AG04450 (cell line): ENCODE results near the gene RBM18. TPM values are rescaled to one million over a fixed set of nuclear protein-coding genes. Genes with fewer than 3 reads are reported as not detected.

Source experiments
- CTCF ChIA-PET: fragments of 300-600, 350-600 bp; formaldehyde crosslinking; extraction: SDS; loops from one replicate; lab custom pipeline; 2022; ENCODE audit warnings: antibody characterized with exemption, inconsistent platforms; lab: Charles Lee
- POLR2A ChIA-PET: fragments of 350-600 bp; formaldehyde crosslinking; extraction: SDS; loops from one replicate; lab custom pipeline; 2021; ENCODE audit warnings: antibody characterized with exemption, inconsistent platforms; lab: Yijun Ruan, JAX
- DNase-seq: peaks from one replicate; pipeline ENCODE4 v3.0.0-alpha.2; 2011; ENCODE audit warnings: low read depth, low spot score
- H3K27ac ChIP-seq: one replicate; pipeline ENCODE4 v1.5.1; 2012; ENCODE audit warnings: low read depth, low read length, control low read depth
- H3K27me3 ChIP-seq: one replicate; pipeline ENCODE4 v1.6.0; 2012; ENCODE audit warnings: low read length; ENCODE audit not compliant: control insufficient read depth, insufficient read depth
- H3K4me3 ChIP-seq: 2 replicates; pipeline ENCODE4 v1.5.1; 2011; ENCODE audit warnings: mild to moderate bottlenecking, low read depth, low read length, control low read depth
- H3K9me3 ChIP-seq: 2 replicates; pipeline ENCODE4 v1.5.1; 2012; ENCODE audit warnings: low read length; ENCODE audit not compliant: control insufficient read depth, insufficient read depth
- polyA plus RNA-seq: library from polyadenylated mRNA; depleted of rRNA; stranded (reverse); fragments of >200 nt; gene quantifications from 2 replicates; pipeline ENCODE4 v1.2.3, GENCODE V29; 2011
- TF ChIP-seq, protein P1 (sequence below): IDR thresholded peaks from 2 replicates; pipeline ENCODE4 v1.5.1; 2011; ENCODE audit warnings: low read depth, low read length, control low read depth, inconsistent platforms

RBM18 gene
- polyA plus RNA-seq, 1 experiment = 38.6 TPM

DNA sequence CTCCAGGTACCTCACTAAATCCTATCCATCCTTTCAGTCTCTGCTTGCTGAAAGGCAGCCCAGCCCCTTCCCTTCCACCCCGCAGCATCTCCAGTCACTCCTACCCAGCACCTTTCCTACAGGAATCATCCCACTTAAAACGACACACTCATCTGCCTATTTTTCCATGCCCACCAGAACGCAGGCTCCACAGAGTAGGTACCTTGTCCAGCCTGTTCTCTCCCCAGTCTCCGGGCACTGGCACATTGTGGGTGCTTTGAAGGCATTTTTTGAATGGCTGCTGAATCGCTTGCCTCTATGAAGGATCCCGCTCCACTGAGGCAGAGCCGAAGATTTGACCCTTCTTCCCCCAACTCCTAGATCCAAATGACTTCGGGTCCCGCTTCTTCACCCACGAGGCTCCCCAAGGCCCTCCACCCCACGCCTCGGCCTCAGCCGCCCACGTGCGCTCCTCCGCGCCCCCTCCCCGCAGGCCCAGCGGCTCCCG, 51.5 kb downstream of the RBM18 start:
- H3K4me3 ChIP-seq = no peak overlapping the region
- POLR2A ChIA-PET = no interaction called here
- CTCF ChIA-PET = no interaction called here
- no peaks in the 10 kb centered on the region; the same call in none of the 2 replicates for H3K9me3 ChIP-seq
- no peak for DNase-seq
- H3K27me3 ChIP-seq = peaks cover 75% of the 10 kb centered on the region
- no peak overlapping the region for H3K27ac ChIP-seq
- TF ChIP-seq, protein P1, sequence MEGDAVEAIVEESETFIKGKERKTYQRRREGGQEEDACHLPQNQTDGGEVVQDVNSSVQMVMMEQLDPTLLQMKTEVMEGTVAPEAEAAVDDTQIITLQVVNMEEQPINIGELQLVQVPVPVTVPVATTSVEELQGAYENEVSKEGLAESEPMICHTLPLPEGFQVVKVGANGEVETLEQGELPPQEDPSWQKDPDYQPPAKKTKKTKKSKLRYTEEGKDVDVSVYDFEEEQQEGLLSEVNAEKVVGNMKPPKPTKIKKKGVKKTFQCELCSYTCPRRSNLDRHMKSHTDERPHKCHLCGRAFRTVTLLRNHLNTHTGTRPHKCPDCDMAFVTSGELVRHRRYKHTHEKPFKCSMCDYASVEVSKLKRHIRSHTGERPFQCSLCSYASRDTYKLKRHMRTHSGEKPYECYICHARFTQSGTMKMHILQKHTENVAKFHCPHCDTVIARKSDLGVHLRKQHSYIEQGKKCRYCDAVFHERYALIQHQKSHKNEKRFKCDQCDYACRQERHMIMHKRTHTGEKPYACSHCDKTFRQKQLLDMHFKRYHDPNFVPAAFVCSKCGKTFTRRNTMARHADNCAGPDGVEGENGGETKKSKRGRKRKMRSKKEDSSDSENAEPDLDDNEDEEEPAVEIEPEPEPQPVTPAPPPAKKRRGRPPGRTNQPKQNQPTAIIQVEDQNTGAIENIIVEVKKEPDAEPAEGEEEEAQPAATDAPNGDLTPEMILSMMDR = no peak

DNA sequence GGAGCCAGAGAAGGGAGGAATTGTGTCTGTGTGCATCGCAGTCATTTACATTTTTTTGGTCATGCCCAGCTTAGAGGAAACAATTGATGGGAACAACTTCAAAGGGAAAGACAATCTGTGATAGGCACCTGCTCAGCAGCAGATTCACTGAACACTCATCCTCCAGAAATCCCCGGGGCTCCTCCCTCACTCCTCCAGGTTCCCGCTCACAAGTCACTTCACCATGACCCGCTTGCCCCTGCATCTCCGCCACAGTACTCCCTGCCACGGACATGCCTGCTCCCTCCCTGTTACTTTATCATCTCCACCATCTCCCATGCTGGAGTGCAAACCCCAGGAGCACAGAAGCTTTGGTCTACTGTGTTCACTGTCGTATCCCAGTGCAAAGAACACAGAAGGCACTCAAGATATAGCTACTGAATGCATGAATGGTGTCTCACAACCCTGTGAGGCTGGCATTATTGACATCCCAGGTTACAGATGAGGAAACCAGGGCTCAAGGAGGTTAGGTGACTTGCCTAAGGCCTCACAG, 52.1 kb downstream of the RBM18 start:
- no peak for DNase-seq
- H3K4me3 ChIP-seq = no peak overlapping the region
- CTCF ChIA-PET = interaction anchor here (0.6 kb wide), 1 partner anchor 60 kb away, joined by 4 read pairs; no protein-coding TSS in a partner anchor
- POLR2A ChIA-PET = no interaction called here
- TF ChIP-seq, protein P1 = no peak
- peaks cover 69% of the 10 kb centered on the region for H3K27me3 ChIP-seq
- no peak overlapping the region for H3K27ac ChIP-seq
- H3K9me3 ChIP-seq = no peaks in the 10 kb centered on the region; the same call in none of the 2 replicates

DNA sequence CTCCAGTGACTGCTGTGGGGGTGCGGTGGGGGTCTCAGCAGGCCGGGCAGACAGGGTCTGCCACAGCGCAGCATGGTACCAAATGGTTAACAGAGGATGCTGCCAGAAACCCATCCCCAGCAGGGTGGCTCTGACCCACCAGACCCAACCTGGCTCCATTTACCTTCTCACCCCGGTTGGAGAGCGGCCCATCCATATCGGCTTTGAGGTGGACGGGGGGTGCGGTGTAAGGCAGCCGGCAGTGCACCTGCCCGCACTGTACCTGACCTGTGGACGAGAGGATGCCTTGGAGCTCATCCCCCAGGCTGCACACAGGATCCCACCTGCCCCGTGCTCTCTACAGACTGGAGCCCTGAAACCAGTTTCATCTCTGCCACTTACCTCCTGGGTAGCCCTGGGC, 55.2 kb downstream of the RBM18 start:
- CTCF ChIA-PET = interaction anchor here (0.6 kb wide), 1 partner anchor 142 kb away, joined by 3 read pairs; no protein-coding TSS in a partner anchor
- POLR2A ChIA-PET = no interaction called here
- peaks cover 45% of the 10 kb centered on the region for H3K27me3 ChIP-seq
- H3K9me3 ChIP-seq = no peaks in the 10 kb centered on the region; the same call in 1 of the 2 replicates
- H3K4me3 ChIP-seq = no peak overlapping the region
- DNase-seq = no peak
- TF ChIP-seq, protein P1 = no peak
- H3K27ac ChIP-seq = no peak overlapping the region

DNA sequence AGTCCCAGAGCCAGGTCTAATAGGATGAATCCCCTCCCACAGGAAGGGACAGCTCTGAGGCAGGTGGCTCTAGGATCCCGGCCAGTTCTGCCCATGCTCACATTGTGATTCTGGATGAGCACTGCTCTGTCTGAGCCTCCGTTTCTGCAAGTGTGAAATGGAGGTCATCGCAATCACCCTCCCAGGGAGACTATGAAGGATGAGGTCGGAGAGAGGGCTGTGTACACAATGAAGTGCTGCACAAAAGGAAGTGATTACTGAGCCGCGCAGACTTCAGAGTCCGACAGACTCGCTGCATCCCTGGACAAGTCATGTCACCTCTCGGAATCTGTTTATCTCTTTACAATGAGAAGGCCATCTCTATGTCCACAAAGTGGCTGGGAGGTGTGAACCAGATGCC, 57.5 kb downstream of the RBM18 start:
- POLR2A ChIA-PET = no interaction called here
- Histone ChIP-seq H3K27ac (no peak overlapping the region), H3K9me3 (no peaks in the 10 kb centered on the region; the same call in 1 of the 2 replicates), H3K4me3 (no peak overlapping the region), H3K27me3 (peaks cover 25% of the 10 kb centered on the region)
- TF ChIP-seq, protein P1 = no peak
- DNase-seq = no peak
- CTCF ChIA-PET = interaction anchor here (1.2 kb wide), 1 partner anchor 143 kb away, joined by 3 read pairs; no protein-coding TSS in a partner anchor
